NCI-H2081 (cell line): ENCODE data around the gene NEGR1.
A peak's percentile ranks its signal among the peaks of the same experiment; 100 is the strongest.

Experiments
- DNase-seq, 2 experiments: peaks; one replicate each; lab custom pipeline; 2025; lab: John Stamatoyannopoulos, UW

NEGR1 gene

GRCh38 chr1:71695084-71695483 is 587.3 kb downstream of the NEGR1 start:
- DNase-seq, result no peak

- no peak for DNase-seq
These were observed 588.8 kb downstream of the NEGR1 start for GRCh38 chr1:71693581-71693980.

GRCh38 chr1:71689635-71690034 is 592.7 kb downstream of the NEGR1 start:
- DNase-seq, result no peak

- peak; percentile 39 to 72 for DNase-seq
These were observed 595.0 kb downstream of the NEGR1 start for GRCh38 chr1:71687376-71687775.

GRCh38 chr1:71676979-71677925 is 605.1 kb downstream of the NEGR1 start:
- DNase-seq, result no peak

GRCh38 chr1:71668065-71668464 is 614.3 kb downstream of the NEGR1 start:
- peak; percentile 58 to 90 for DNase-seq

GRCh38 chr1:71667216-71667615 is 615.1 kb downstream of the NEGR1 start:
- DNase-seq, result peak; percentile 58 to 87

- no peak for DNase-seq
These were observed 615.7 kb downstream of the NEGR1 start for GRCh38 chr1:71666609-71667008.

- no peak for DNase-seq
These were observed 621.9 kb downstream of the NEGR1 start for GRCh38 chr1:71660411-71660810.

GRCh38 chr1:71657891-71658679 is 624.3 kb downstream of the NEGR1 start:
- DNase-seq, result no peak

GRCh38 chr1:71656902-71657301 is 625.4 kb downstream of the NEGR1 start:
- DNase-seq, result no peak

- no peak for DNase-seq
These were observed 626.7 kb downstream of the NEGR1 start for GRCh38 chr1:71655604-71656003.

- no peak for DNase-seq
These were observed 628.4 kb downstream of the NEGR1 start for GRCh38 chr1:71653952-71654351.

- no peak for DNase-seq
These were observed 631.1 kb downstream of the NEGR1 start for GRCh38 chr1:71651214-71651613.

GRCh38 chr1:71650119-71650518 is 632.2 kb downstream of the NEGR1 start:
- DNase-seq, result no peak

GRCh38 chr1:71649608-71650007 is 632.7 kb downstream of the NEGR1 start:
- DNase-seq, result no peak

GRCh38 chr1:71647513-71648300 is 634.6 kb downstream of the NEGR1 start:
- DNase-seq, result peak in 1 of 2 experiments; percentile 6

- no peak for DNase-seq
These were observed 637.3 kb downstream of the NEGR1 start for GRCh38 chr1:71645015-71645414.

GRCh38 chr1:71641903-71642302 is 640.4 kb downstream of the NEGR1 start:
- DNase-seq, result no peak

- peak; percentile 9 to 82 for DNase-seq
These were observed 641.3 kb downstream of the NEGR1 start for GRCh38 chr1:71640998-71641397.

- DNase-seq, result no peak
These were observed 642.2 kb downstream of the NEGR1 start for GRCh38 chr1:71640116-71640515.
